Kidney (tissue), 14 donors: ENCODE measurements around the gene SEMA5B. TPM values are rescaled to one million over a fixed set of nuclear protein-coding genes. Genes with fewer than 3 reads are reported as not detected.

ENCODE experiments used
- DNase-seq, 5 donors: peaks; one replicate each; pipeline ENCODE4 v3.0.0-alpha.2; 2013 to 2020
- FAIRE-seq: peaks from 2 replicates; lab custom pipeline; 2012; peaks lifted over from hg19 to GRCh38; lab: Jason Lieb, UNC
- H3K27ac ChIP-seq, 2 donors: one replicate each; pipeline ENCODE4 v1.7.0; 2013; ENCODE audit warnings: low read depth in 2 of 2, low read length in 2 of 2, inconsistent platforms in 1 of 2
- H3K27me3 ChIP-seq: one replicate; pipeline ENCODE4 v1.7.1; 2013; ENCODE audit warnings: low read length, inconsistent platforms; ENCODE audit not compliant: control insufficient read depth, insufficient read depth
- H3K36me3 ChIP-seq, 3 donors: one replicate each; pipeline versions ENCODE4 v1.7.0 to v1.7.1; 2013; ENCODE audit warnings: low read length in 3 of 3, control low read depth in 1 of 3, inconsistent platforms in 1 of 3; ENCODE audit not compliant: insufficient read depth in 3 of 3, control insufficient read depth in 2 of 3
- H3K4me1 ChIP-seq, 3 donors: one replicate each; pipeline versions ENCODE4 v1.7.0 to v1.7.1; 2013; ENCODE audit warnings: low read length in 3 of 3, inconsistent platforms in 1 of 3, low read depth in 1 of 3; ENCODE audit not compliant: control insufficient read depth in 2 of 3, insufficient read depth in 2 of 3
- H3K4me3 ChIP-seq, 3 donors: one replicate each; pipeline versions ENCODE4 v1.7.0 to v1.8.1; 2013; ENCODE audit warnings: low read length in 3 of 3, control low read depth in 1 of 3, inconsistent platforms in 1 of 3
- H3K9ac ChIP-seq, 3 donors: one replicate each; pipeline versions ENCODE4 v1.7.0 to v1.7.1; 2013; ENCODE audit warnings: low read length in 3 of 3, control low read depth in 1 of 3, inconsistent platforms in 1 of 3
- H3K9me3 ChIP-seq, 3 donors: one replicate each; pipeline versions ENCODE4 v1.7.0 to v1.7.1; 2013; ENCODE audit warnings: low read length in 3 of 3, control low read depth in 1 of 3, inconsistent platforms in 1 of 3; ENCODE audit not compliant: control insufficient read depth in 2 of 3, insufficient read depth in 1 of 3
- CTCF ChIP-seq: IDR thresholded peaks from 3 replicates; pipeline ENCODE4 v1.5.1; 2012; ENCODE audit warnings: mild to moderate bottlenecking, moderate library complexity, borderline replicate concordance; ENCODE audit not compliant: insufficient read depth; ENCODE audit errors: extremely low read depth
- intact Hi-C: fragments of 100-400 bp; cut with DNase I; formaldehyde crosslinking; loops from one replicate; pipeline ENCODE4 v1.11.1; 2022
- polyA plus RNA-seq: library from polyadenylated mRNA; stranded (reverse); fragments of 350-450 nt; fragmentation: Illumina TruSeq; extraction: RNeasy Lipid Tissue Mini Kit (QIAGEN cat#74804); gene quantifications from one replicate; pipeline ENCODE4 v1.2.3, GENCODE V29; 2014; ENCODE audit warnings: low read depth, low replicate concordance; ENCODE audit not compliant: insufficient read depth
- total RNA-seq: library from RNA; stranded (reverse); fragmentation: NEBNext Ultra II Directional; extraction: Animal tissue kit (Norgen Biotek cat#: 25700); gene quantifications from one replicate; pipeline ENCODE4 v1.2.1, GENCODE V29; 2021
- donor health status: control.
- donor health status: control.
- donor health status: control.
- donor health status: control.
- donor health status: control.
- donor health status: DM: yes; HTN: yes; CAD: no.
- donor health status: Normal renal cell carcinoma (clear cell type).

SEMA5B gene
- total and polyA plus RNA-seq, 2 donors from 2014 or later: 6.6 to 8.4 TPM

GRCh38 chr3:123002749-123003497 is 24.6 kb downstream of the SEMA5B start:
- Histone ChIP-seq H3K27ac (no peak overlapping the region), H3K4me3 (no peak overlapping the region), H3K4me1 (no peaks in the 10 kb centered on the region), H3K27me3 (no peaks in the 10 kb centered on the region), H3K9me3 (no peaks in the 10 kb centered on the region), H3K9ac (no peak overlapping the region), H3K36me3 (no peaks in the 10 kb centered on the region)
- TF ChIP-seq CTCF: no peak
- FAIRE-seq (no peak), DNase-seq (no peak)
- intact Hi-C loops: no loop called here

- H3K4me1 ChIP-seq: peaks cover 0 to 2% (median 0%) of the 10 kb centered on the region in 3 donors
- H3K36me3 ChIP-seq: no peaks in the 10 kb centered on the region
- TF ChIP-seq CTCF: no peak
- no peaks in the 10 kb centered on the region for H3K9me3 ChIP-seq
- intact Hi-C loops: no loop called here
- FAIRE-seq: no peak
- no peak overlapping the region for H3K4me3 ChIP-seq
- DNase-seq: peak in 1 of 5 donors; percentile 33
- H3K27me3 ChIP-seq: no peaks in the 10 kb centered on the region
- H3K9ac ChIP-seq: no peak overlapping the region
- H3K27ac ChIP-seq: no peak overlapping the region
Observed at GRCh38 chr3:123002100-123002748, 25.3 kb downstream of the SEMA5B start.

DNA sequence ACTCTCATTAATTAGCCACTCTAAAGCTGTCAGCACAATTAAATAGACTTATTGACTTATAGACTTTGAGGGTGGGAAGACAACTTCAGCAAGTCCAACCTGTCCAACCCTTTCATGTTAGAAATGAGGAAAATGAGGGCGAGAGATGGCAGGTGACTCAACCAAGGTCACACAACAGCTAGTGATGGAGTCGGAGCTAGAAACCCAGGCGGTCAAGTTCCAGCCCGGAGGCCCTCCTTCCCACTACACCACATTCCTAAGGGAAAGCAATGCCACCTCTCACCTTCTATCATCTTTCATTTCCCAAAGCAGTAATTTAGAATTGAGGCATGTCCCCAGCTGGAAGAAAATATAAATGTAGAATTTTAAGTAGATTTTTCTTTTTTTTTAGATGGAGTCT is 28.7 kb downstream of the SEMA5B start:
- Histone ChIP-seq H3K9ac (no peak overlapping the region), H3K9me3 (no peaks in the 10 kb centered on the region), H3K27me3 (no peaks in the 10 kb centered on the region), H3K4me3 (no peak overlapping the region), H3K4me1 (peaks cover 0 to 2% (median 0%) of the 10 kb centered on the region in 3 donors), H3K36me3 (no peaks in the 10 kb centered on the region), H3K27ac (no peak overlapping the region)
- intact Hi-C loops: no loop called here
- FAIRE-seq: no peak
- TF ChIP-seq CTCF: no peak
- no peak for DNase-seq
